C1 segment of cervical spinal cord (tissue), 14 donors: Measurements from ENCODE around the gene COL6A3.
"Not testable (repeated sequence)": the region's sequence is repeated elsewhere in the genome, so short reads cannot be mapped to it uniquely, and the experiment has no call there.

ENCODE experiments used
- DNase-seq, 14 donors: peaks; one replicate each; lab custom pipeline; 2025; lab: John Stamatoyannopoulos, UW

Gene COL6A3

GRCh38 chr2:237380768-237381167 lies 33.2 kb downstream of the COL6A3 start:
- no peak for DNase-seq

DNA sequence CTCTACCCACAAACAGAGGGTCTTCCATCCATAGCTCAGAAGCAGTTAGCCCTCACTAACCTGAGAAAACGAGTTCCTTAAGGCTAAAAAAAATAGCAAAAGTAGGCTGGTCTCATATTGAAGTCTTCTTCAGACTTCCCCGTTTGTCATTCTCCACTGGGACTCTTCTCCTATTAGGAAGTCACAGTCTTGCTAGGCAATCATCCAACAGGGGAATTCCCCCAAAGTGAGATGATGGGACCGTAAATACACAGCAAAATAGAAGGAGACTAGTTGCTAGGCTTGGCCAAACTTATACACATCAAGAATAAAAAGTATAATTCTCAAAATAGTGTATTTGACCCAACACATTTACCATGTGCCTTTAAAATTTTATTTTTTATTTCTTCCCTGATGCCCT lies 34.3 kb downstream of the COL6A3 start:
- no peak for DNase-seq

DNA sequence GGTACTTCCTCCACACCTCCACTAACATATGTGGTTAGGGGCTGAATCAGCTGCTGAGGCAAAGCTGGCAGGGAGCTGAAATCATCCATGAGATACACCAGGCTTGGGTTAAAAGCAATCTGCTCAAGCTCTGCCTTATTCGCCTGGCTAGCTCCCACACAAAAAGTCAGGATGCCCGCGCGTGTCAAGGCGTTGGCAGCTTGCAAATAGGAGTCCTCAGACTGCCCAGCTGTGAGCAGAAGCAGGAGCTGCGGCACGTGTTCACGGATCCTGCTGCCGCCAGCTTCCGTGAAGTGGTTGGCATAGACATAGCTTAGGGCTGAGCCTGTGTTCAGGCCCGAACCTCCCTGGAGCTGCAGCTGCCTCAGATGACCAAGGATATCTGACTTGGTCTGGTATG lies 35.3 kb downstream of the COL6A3 start:
- no peak for DNase-seq

DNA sequence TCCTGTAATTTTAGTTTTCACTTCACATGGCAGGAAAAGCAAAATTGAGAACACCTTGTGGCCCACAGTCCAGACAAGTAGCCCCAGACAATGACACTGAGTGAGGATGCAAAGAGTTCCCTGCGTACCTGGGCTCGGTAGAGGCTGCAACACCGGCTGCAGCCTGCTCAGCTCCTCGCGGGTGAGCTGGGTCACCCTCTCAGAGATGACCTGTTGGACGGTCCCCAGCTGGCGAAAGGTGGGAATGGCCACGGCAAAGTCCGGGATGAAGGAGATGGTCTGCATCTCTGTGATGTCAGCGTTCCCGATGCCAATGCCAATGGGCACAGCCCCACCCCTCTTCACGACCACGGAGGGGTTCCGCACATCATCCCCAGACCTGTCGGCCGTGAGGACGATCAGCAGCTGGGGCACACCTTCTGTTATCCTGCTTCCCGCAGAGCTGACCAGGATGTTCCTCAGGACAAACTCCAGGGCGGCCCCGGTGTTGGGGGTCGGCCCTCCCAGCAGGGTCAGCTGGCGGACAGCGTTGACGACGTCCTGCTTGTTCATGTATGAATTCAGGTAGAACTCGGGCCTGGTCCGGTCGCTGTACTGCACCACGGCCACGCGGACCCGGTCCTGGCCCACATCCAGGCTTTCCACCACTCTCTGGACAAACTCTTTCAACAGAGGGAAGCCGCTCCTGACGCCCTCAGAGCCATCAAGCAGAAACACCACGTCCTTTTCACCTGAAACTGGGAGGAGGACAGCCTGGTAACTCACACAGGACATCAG lies 39.5 kb downstream of the COL6A3 start:
- no peak for DNase-seq

GRCh38 chr2:237371856-237372255 lies 42.1 kb downstream of the COL6A3 start:
- DNase-seq, result no peak

DNA sequence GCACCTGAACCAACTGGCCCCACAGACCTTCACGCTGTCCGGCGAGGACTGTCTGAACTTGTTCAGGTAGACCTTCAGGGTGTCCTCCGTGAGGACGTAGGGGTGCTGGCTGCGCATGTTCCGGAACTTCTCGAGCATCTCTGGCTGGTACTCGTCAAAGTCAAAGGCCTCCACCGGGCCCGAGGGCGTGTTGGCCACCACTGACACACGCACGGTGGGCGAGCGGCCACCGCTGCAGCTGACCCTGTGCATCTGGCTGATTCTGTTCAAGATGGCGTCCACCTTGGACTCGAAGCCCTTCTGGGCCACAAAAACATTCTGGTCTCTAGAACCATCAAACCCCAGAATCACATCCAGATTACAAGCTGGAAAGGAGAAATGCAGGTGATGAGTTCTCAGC lies 48.3 kb downstream of the COL6A3 start:
- no peak for DNase-seq

- DNase-seq, result no peak
These were observed 49.3 kb downstream of the COL6A3 start for GRCh38 chr2:237364655-237365054.

- DNase-seq, result no peak
These were observed 52.6 kb downstream of the COL6A3 start for GRCh38 chr2:237361194-237362004.

DNA sequence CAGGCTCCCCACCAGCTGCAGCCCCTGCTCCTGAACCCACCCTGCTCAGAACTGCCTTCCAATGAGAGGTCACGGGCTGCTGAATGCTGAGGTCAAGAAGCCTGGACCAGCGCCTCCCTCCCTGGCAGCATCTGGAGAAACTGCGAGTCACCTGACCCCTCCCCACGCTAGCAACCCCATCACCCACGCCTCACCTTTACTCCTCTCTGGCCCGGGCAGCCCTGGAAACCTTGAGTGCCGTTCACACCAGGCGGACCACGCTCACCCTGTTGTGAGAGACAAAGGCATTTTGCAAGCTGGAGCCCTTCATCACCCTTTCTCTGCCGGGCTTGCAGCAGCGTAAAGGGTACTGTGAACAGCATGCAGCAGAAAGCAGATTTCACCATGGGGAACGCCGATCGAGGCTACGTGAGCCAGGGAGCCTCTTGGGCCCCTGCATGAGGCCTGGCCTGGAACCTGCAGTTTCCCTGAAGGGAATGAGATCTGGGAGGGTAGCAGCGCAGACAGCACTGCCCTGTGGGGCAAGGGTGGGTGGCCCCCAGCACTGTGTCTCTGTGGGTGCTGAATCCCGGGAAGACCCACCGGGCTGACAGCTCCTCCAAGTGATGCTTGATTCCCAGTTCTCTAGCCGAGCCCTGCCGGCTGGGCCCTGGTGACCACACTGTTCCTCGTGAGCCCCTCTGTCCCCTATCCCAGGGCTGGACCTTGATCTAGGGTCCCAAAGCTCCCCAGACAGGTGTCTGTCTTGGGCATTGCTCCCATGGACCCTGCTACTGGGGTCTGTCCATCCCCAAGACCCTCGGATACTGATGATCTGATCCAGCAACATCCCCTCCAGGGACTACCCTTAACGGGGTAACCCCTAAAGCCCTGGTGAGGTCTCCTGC lies 53.8 kb downstream of the COL6A3 start:
- no peak for DNase-seq

- DNase-seq, result no peak
These were observed 54.5 kb downstream of the COL6A3 start for GRCh38 chr2:237359518-237359840.

- no peak for DNase-seq
These were observed 55.0 kb downstream of the COL6A3 start for GRCh38 chr2:237358721-237359517.

GRCh38 chr2:237355701-237356100 lies 58.3 kb downstream of the COL6A3 start:
- no peak for DNase-seq

GRCh38 chr2:237354892-237355291 lies 59.1 kb downstream of the COL6A3 start:
- no peak for DNase-seq

DNA sequence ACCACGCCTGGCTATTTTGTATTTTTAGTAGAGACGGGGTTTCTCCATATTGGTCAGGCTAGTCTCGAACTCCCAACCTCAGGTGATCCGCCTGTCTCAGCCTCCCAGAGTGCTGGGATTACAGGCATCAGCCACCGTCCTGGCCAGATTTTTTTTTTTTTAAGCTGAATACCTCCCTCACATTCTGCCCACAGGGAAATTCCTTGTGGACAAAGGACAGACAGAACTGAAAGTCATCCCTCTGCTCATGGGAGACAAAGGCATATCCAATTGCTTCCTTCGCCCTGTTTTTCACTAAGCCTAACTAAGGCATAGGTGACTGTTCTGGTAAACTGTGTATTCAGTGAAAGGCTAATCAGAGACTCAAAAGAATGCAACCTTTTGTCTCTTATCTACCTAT lies 59.8 kb downstream of the COL6A3 start:
- DNase-seq, result not testable (repeated sequence)

DNA sequence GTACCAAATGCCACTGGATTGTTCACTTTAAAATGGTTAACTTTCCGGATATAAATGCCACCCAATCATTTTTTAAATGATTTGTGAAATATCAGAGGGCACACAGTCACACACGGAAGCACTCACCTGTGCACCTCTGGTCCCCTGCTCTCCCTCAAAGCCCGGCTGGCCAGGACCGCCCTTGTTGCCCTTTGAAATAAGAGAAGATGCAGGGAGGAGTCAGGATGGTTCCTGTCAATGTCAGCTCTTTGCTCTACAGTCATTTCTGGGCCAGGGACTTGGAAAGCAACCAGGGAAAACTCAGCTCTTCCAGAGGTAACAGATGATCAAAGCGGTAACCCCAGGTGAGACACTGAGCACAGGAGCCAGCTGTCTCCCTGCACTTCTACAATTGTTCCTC lies 60.7 kb downstream of the COL6A3 start:
- DNase-seq, result no peak

DNA sequence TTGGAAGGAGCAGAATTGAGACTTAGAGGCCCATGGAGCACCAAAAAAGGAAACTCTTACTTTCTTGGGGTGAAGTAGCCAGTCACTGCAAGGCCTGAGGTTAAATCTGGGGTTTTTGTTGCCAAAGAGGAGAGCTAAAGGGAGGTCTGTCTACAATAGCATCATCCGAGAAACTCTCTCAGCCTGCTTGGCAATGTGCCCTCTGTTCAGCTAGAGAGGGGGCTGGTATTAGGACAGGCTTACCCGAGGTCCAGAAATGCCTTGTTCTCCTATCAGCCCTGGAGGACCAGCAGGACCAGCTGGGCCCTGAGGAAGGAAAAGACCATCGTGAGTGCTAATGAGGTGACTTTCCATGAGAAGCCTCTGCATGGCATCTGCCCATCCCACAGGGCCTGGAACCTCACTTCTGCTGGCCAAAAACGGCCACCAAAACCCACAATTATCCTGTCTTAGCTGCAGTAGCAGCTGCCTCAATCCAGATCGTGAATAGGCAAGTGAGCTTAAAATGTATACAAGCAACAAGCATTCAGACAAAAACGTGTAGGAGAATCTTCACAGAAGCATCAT lies 61.6 kb downstream of the COL6A3 start:
- no peak for DNase-seq

- DNase-seq, result no peak
These were observed 62.2 kb downstream of the COL6A3 start for GRCh38 chr2:237351796-237352195.

- no peak for DNase-seq
These were observed 62.9 kb downstream of the COL6A3 start for GRCh38 chr2:237351046-237351445.

DNA sequence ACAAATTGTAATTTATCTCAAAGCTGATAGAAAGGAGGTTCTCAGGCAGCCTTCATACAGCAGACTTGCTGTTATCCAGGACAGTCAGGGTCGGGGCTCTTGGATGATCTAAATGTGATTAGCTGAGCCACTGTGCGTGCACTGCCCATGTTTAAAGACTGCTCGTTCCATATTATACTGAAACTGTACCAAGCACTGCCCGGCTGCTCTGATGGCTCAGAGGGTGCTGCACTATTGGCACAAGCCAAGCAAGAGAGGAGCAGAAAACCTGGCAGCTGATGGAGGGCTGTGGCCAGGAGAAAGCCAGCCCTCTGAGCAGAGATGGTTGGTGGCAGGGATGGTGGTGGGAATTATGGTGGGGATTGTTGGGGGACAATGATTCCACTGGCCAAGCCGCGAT lies 63.4 kb downstream of the COL6A3 start:
- no peak for DNase-seq

DNA sequence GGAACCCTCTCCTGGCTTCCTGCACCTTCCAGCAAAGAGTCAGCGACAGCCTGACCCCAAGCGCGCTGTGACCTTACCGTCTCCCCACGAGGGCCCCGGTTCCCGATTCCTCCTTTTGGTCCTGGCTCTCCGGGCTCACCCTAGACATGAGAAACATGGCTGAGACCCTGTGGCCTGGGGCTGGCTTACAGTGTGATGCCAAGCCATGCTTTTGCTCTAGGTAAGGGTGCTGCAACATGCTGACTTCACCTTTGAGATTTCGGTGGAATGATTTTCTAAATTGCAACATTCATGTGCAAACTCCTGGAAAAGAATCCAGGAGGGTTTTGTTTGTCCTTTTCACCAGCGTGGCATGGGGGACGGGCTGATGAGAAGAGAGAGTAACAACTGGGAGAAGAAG lies 63.9 kb downstream of the COL6A3 start:
- DNase-seq, result no peak

- no peak for DNase-seq
These were observed 65.6 kb downstream of the COL6A3 start for GRCh38 chr2:237348281-237348865.
